Inflammatory macrophage (primary cell): Measurements from ENCODE around the gene PRKCZ.
"Not testable (repeated sequence)": the region's sequence is repeated elsewhere in the genome, so short reads cannot be mapped to it uniquely, and the experiment has no call there.

Experiments
- DNase-seq, 2 donors: peaks; one replicate each; pipeline ENCODE4 v3.0.0-alpha.2; 2020 to 2022

PRKCZ gene

DNA sequence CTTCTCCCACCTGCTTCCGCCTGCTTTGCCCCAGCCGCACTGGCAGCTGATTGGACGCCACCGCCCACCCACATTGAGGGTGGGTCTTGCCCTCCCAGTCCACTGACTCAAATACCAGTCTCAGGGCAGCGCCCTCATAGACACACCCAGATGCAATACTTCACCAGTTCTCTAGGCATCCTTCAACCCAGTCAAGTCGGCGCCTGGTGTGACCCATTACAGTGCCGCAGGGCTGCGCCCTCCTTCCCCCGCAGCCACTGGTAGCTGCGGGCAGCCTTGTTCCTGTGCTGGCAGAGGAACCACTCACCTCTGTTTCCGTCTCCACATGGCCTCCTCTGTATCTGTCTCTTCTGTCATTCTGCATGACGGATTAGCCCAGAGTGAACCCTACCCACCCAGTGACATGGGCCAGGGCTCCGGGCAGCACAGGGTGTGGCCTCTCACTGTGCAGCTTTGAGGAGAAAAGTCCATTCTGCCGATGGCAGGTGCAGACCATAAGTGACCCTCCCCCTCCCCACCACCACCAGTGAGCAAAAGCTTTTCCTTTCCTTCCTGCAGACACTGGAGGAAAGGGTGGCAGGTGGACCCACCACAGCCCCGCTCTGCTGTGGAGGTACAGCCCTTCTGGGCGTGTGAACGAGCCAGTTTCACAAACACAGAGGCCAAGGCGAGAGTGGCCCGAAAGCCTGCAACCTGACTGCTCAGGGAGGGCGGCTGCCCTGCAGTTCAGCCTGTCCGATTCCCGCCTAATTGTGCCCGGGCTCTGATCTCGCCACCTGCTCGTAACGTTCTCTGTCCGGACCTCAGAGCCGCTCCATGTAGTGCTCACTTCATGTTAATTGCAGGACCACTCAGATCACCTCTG, 87.3 kb downstream of the PRKCZ start:
- DNase-seq: no peak

DNA sequence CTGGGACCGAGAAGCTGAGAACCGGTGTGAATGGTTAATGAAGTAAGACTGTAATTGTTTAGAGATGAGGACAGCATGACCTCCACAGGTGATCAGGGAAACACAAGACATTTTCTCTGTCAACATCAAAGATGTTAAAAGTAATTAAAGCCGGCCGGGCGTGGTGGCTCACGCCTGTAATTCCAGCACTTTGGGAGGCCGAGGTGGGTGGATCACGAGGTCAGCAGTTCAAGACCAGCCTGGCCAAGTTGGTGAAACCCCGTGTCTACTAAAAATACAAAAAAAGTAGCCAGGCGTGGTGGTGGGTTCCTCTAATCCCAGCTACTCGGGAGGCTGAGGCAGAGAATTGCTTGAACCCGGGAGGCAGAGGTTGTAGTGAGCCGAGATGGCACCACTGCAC, 88.9 kb downstream of the PRKCZ start:
- not testable (repeated sequence) for DNase-seq

DNA sequence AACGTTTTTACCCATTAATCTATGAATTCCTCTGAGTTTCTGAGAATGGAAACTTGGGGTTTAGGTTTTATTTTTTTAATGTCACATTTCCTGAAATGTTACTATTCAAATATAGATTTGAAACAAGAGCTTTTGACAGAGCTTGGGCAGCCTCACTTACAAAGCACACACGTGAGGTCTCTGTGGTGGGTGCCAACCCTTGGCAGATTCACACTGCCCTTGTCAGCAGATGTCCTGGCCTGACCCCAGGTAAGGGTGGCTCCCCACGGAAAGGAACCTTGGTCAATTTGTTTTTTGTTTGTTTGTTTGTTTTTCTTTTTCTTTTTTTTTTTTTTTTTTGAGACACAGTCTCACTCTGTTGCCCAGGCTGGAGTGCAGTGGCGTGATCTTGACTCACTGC, 90.8 kb downstream of the PRKCZ start:
- DNase-seq: no peak

DNA sequence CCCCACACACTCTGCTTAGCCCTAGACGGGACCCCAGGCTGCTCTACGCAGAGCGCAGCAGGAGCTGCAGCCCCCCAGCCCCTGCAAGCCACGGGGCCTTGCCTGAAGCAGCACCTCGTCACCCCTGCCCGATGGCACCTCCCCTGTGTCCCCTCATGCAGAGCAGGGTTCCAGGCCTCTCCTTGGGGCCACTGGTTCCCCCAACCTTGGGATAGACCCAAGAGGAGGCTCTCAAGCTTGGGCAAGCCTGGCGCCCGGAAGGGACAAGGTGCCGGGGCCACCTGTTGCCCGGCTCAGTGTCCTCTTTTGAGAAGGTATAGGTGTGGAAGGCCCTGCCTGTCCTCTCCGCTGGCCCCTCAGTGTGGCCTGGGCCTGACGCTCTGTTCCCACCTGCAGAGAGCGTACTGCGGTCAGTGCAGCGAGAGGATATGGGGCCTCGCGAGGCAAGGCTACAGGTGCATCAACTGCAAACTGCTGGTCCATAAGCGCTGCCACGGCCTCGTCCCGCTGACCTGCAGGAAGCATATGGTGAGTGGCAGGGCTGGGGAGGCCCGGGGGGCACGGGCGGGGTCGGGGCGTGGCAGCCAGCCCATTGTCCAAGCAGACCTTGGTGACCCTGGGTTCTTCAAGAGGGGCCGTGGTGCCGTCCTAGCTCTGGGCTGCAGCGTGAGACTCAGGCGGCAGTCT, 93.7 kb downstream of the PRKCZ start:
- DNase-seq: no peak

- no peak for DNase-seq
These were observed 94.4 kb downstream of the PRKCZ start for GRCh38 chr1:2144501-2145090.

DNA sequence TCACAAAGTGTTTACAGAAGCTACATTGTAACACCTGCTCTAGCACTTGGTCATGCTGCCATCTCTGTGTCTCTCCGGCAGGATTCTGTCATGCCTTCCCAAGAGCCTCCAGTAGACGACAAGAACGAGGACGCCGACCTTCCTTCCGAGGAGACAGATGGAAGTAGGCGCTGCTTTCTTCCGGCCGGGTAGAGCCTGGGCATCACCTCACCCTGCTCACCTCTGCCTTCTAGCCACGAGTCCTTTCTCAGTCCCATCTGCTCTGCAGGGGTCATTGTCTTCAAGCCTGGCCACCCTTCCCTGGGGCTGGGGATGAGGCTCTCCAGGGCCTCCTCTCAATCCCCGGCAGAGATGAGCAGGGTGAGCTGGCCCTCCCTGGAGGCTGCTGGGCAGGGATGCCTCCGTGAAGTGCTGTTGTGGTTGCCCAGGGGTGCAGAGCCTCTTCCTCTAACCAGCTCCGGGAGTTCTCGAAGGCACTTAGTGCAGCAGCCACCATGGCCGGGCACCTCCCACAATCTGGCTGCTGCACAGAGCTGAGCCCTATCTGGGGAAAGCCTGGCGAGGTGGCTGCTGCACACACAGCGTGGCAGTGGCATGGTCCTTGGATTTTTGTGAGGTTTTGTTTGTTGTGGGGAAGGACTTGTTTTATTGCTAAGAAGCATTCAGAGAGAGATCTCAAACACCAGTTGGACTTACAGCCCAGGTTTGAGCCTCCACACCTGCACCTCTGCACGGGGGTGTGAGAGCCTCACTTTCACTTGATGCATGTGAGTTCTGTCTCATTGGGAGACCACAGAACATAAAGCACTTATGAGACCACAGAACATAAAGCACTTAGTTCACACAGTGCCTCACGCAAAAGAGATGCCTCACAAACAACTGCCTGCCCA, 96.0 kb downstream of the PRKCZ start:
- DNase-seq: no peak

DNA sequence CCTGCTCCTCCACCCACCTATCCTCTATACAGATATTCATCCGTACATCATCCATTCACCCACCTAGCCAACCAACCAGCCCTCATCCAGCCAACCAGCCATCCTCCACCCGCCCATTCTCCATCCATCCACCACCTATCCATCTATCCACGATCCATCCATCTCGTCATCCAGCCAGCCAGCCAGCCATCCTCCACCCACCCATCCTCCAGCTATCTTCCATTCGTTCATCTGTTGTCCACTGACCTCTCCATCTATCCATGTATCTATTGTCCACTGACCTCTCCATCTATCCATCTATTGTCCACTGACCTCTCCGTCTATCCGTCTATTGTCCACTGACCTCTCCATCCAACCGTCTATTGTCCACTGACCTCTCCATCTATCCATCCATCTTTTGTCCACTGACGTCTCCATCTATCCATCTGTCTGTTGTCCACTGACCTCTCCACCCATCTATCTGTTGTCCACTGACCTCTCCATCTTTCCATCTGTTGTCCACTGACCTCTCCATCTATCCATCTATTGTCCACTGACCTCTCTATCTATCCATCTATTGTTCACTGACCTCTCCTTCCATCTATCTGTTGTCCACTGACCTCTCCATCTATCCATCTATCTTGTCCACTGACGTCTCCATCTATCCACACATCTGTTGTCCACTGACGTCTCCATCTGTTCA, 96.8 kb downstream of the PRKCZ start:
- no peak for DNase-seq

- not testable (repeated sequence) for DNase-seq
These were observed 97.7 kb downstream of the PRKCZ start for GRCh38 chr1:2147869-2148268.

GRCh38 chr1:2148691-2149090, 98.5 kb downstream of the PRKCZ start:
- DNase-seq: peak; percentile 52 to 74

DNA sequence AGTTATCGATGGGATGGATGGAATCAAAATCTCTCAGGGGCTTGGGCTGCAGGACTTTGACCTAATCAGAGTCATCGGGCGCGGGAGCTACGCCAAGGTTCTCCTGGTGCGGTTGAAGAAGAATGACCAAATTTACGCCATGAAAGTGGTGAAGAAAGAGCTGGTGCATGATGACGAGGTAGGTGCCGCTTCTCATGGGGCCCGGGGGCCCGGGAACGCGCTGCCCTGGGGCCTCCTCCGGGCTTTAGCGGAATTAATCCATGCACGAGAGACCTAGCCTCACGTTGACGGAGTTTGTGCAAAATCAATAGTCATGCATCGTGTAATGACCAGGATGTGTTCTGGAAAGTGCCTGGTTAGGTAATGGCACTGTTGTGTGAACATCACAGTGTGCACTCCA, 100.6 kb downstream of the PRKCZ start:
- peak in 1 of 2 donors; percentile 18 for DNase-seq

- DNase-seq: peak; percentile 89 to 97
These were observed 101.0 kb downstream of the PRKCZ start for GRCh38 chr1:2151252-2151651.

GRCh38 chr1:2151911-2152310, 101.7 kb downstream of the PRKCZ start:
- no peak for DNase-seq

DNA sequence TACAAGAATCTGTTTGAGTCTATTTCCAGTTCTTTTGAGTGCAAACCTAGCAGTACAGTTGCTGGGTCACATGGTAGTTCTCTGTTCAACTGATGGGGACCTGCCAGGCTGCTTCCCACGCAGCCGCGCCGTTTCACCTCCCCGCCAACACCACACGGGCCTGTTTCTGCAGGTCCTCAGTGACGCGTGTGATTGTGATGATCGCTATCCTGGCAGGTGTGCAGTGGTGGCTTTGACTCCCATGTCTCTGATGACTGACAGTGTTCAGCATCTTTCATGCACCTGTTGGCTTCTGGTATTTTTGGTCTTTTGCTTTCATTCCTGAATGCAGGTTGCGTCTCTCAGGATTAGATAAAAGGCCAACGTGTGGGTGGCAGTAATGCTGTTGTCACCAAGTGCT, 102.7 kb downstream of the PRKCZ start:
- DNase-seq: no peak

- no peak for DNase-seq
These were observed 103.8 kb downstream of the PRKCZ start for GRCh38 chr1:2154022-2154421.

- DNase-seq: no peak
These were observed 105.0 kb downstream of the PRKCZ start for GRCh38 chr1:2155147-2155598.

DNA sequence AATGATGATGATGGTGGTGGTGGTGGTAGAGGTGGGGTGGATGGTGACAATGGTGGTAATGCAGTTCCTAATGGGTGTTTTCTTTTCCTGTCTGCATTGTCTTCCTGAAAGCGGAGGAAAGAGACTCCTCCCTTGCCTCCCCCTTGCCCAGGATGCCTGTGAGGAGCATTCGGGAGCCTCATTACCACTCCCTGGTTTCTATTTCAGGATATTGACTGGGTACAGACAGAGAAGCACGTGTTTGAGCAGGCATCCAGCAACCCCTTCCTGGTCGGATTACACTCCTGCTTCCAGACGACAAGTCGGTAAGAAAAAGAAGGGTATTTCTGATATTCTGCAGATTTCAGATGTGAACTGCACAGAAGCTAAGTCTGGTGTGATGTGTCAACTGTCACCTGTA, 105.6 kb downstream of the PRKCZ start:
- no peak for DNase-seq

- DNase-seq: no peak
These were observed 106.7 kb downstream of the PRKCZ start for GRCh38 chr1:2156866-2157265.

DNA sequence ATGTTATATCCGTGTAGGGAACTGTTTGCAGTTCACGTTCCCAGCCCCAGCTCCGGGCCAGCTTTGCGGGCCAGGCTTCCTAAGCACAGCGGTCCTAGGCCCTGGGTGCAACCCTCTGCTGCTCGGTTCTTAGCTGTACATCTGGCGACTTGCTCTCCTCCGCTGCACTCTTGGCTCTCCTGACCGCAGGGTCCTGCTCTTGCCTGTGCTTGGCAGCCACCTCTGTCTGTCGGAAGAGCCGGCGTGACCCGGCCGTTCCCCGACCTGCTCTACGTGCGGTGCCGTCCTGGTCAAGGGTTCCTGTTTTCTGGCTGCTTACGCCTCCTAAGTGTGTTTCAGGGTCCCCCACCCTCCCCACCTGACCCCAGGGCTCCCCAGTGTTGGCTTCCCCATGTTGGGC, 107.6 kb downstream of the PRKCZ start:
- DNase-seq: no peak

- DNase-seq: no peak
These were observed 108.1 kb downstream of the PRKCZ start for GRCh38 chr1:2158272-2158671.

DNA sequence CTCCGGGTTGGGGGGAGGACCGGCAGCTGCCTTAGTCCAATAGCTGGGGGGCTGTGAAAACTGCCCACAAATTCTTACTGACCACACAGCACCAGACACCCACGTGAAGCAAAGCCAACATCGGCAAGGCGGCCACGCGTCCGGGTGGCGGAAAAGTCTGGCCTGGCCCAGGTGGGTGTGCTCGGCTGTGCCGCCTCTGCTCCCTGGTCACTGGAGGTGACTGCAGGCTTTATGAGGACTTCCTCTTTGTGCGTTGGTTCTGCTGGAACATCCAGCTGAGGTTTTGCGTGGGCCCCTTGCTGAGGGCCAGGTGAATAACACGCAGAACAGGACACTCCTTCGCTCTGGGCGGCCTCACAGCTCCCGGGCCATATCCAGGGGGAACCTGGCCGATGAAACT, 108.9 kb downstream of the PRKCZ start:
- peak in 1 of 2 donors; percentile 17 for DNase-seq

DNA sequence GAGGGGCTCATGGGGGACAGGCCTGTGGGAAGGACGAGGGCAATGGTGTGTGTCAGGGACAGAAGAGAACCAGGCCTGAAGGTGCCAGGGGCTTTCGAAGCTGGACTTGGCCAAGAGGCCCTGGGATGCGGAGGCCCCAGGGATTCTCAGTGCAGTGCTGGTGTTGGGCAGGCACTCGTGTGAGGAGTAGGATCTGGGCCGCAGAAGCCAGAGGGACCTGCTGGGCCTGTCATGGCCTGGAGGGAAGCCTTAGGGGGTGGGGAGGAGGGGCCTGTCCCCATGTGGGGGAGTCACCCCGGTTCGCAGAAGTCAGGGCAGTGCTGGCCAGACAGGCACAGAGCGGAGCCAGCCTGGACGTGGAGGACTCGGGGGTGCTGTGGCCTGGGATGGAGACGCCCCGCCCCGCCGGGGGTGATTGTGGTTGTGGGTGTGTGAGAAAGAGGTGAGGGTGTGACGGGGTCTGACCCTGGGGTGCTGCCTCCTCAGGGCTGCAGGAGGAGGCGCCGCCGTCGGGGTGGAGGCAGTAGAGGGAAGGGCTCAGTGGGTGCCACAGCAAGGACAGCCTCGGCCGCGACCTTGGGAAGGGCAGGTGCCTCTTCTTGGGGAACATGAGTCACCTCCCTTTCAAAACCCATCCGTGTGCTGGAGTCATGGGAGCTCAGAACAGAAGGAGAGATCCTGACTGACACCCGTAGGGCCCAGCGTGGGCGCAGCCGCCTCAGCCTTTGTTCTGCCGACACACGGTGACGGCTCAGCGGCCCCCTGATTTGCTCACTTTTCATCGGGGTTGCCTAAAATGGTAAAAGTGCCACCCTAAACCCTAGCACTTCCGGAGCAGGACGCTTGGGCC, 110.5 kb downstream of the PRKCZ start:
- DNase-seq: no peak
